K562 (cell line): ENCODE measurements around the gene HIRIP3. TPM values are rescaled to one million over a fixed set of nuclear protein-coding genes. Genes with fewer than 3 reads are reported as not detected.
A peak's percentile ranks its signal among the peaks of the same experiment; 100 is the strongest.

Source experiments
- AFF4 ChIP-seq: sonication (generic); formaldehyde crosslinking; IDR thresholded peaks from 2 replicates; pipeline ENCODE4 v1.8.0; 2023; ENCODE audit warnings: mild to moderate bottlenecking, missing genetic modification reagents
- ARID3B ChIP-seq: fragments of 250-450 bp; sonication (Bioruptor Pico); IDR thresholded peaks from 2 replicates; pipeline ENCODE4 v1.4.0; 2020; ENCODE audit warnings: borderline replicate concordance
- BDP1 ChIP-seq: IDR thresholded peaks from 3 replicates; pipeline ENCODE4 v1.6.1; 2011; ENCODE audit not compliant: insufficient read length, insufficient read depth
- CXXC5 ChIP-seq: fragments of 250-450 bp; sonication (Bioruptor Pico); IDR thresholded peaks from 2 replicates; pipeline ENCODE4 v1.8.0; 2022; ENCODE audit warnings: inconsistent platforms, mild to moderate bottlenecking, moderate library complexity
- EHMT2 ChIP-seq: fragments of 450-650 bp; IDR thresholded peaks from 2 replicates; pipeline ENCODE4 v1.6.1; 2018; ENCODE audit warnings: antibody characterized with exemption
- ETS2 ChIP-seq: IDR thresholded peaks from 2 replicates; pipeline ENCODE4 v1.6.1; 2016; ENCODE audit warnings: borderline replicate concordance, missing genetic modification characterization, mild to moderate bottlenecking, moderate library complexity, missing compliant biosample characterization; ENCODE audit not compliant: poor library complexity, severe bottlenecking
- GABPA ChIP-seq: fragments of 200-800 bp; sonication (Bioruptor generic); conservative IDR thresholded peaks from 2 replicates; pipeline ENCODE4 v1.6.1; 2016; ENCODE audit warnings: low read depth, missing genetic modification characterization, missing compliant biosample characterization
- ID3 ChIP-seq, 2 experiments: fragments of 250-450 bp in 1 of 2; fragments of 450-650 bp in 1 of 2; sonication (Bioruptor Pico) in 1 of 2; IDR thresholded peaks; 2 replicates each; pipeline versions ENCODE4 v1.6.1 to v1.8.0; 2016 to 2021; ENCODE audit warnings: mild to moderate bottlenecking in 2 of 2, moderate library complexity in 2 of 2, missing compliant biosample characterization in 1 of 2, missing genetic modification characterization in 1 of 2
- MAZ ChIP-seq, 2 experiments: fragments of 450-650 bp in 1 of 2; sonication (generic) in 1 of 2; formaldehyde crosslinking; IDR thresholded peaks in 1 of 2; conservative IDR thresholded peaks in 1 of 2; 2 replicates each; pipeline versions ENCODE4 v1.4.0 to v1.5.0; 2020; ENCODE audit warnings: mild to moderate bottlenecking in 1 of 2, missing genetic modification reagents in 1 of 2
- NELFE ChIP-seq: IDR thresholded peaks from 2 replicates; pipeline ENCODE4 v1.6.1; 2011; ENCODE audit warnings: mild to moderate bottlenecking; ENCODE audit not compliant: insufficient read depth, insufficient read length
- PATZ1 ChIP-seq: fragments of 250-450 bp; sonication (Bioruptor Pico); IDR thresholded peaks from 2 replicates; pipeline ENCODE4 v1.5.0; 2020; ENCODE audit warnings: mild to moderate bottlenecking, borderline replicate concordance
- PKNOX1 ChIP-seq: fragments of 450-650 bp; IDR thresholded peaks from 2 replicates; pipeline ENCODE4 v1.6.1; 2016
- SP1 ChIP-seq: sonication (generic); formaldehyde crosslinking; IDR thresholded peaks from 2 replicates; pipeline ENCODE4 v1.8.1; 2022; ENCODE audit warnings: mild to moderate bottlenecking, missing genetic modification reagents
- STAG1 ChIP-seq: sonication (generic); formaldehyde crosslinking; IDR thresholded peaks from 2 replicates; pipeline ENCODE4 v1.5.0; 2020; ENCODE audit warnings: missing genetic modification reagents, borderline replicate concordance
- THAP7 ChIP-seq: fragments of 250-450 bp; sonication (Bioruptor Pico); IDR thresholded peaks from 2 replicates; pipeline ENCODE4 v1.5.0; 2021
- ZFX ChIP-seq: sonication (generic); formaldehyde crosslinking; IDR thresholded peaks from 2 replicates; pipeline ENCODE4 v1.8.0; 2022; ENCODE audit warnings: mild to moderate bottlenecking, missing genetic modification reagents, moderate library complexity
- polyA plus RNA-seq, 8 experiments: library from polyadenylated mRNA; depleted of rRNA in 4 of 8; stranded (reverse) in 5 of 8; unstranded in 3 of 8; fragments of >200 nt; fragmentation: Nextera tagmentation in 2 of 8; fragmentation: Illumina TruSeq in 1 of 8; extraction: Ambion mirVana in 2 of 8; extraction: Trizol in 1 of 8; gene quantifications; 2 replicates each; pipeline versions ENCODE4 v1.2.1 to v1.2.3, GENCODE V29; 2011 to 2014; ENCODE audit warnings: inconsistent platforms in 1 of 8, missing spikeins in 1 of 8
- total RNA-seq, 7 experiments: library from RNA; depleted of rRNA in 6 of 7; stranded (reverse); fragments of >200 nt in 6 of 7; fragmentation: Illumina TruSeq in 2 of 7; extraction: Trizol in 2 of 7; gene quantifications; 2 replicates each; pipeline versions ENCODE4 v1.2.1 to v1.2.3, GENCODE V29; 2011 to 2021; ENCODE audit warnings: low replicate concordance in 1 of 7

Gene HIRIP3
- total and polyA plus RNA-seq, 9 of the 15 experiments (the other 6 are each of a cell fraction or from before 2014, with no cell fraction given), result 3.3 to 38.2 (median 18.2) TPM

- TF ChIP-seq ETS2 (tag), result no peak
- no peak for TF ChIP-seq EHMT2
- no peak; the same call in 1 of the 2 replicates for TF ChIP-seq CXXC5 (CRISPR knock-in tag)
- no peak; a peak in 1 of 4 replicates for TF ChIP-seq MAZ (CRISPR knock-in tag; conservative IDR thresholded peaks at IDR 0.05 in 1 of 2, IDR thresholded peaks at IDR 0.05 in 1 of 2)
- TF ChIP-seq STAG1 (CRISPR knock-in tag), result no peak
- no peak for TF ChIP-seq PATZ1 (CRISPR knock-in tag)
- no peak for TF ChIP-seq ID3 (CRISPR knock-in tag; IDR thresholded peaks at IDR 0.05)
- TF ChIP-seq ID3 (tag; IDR thresholded peaks at IDR 0.05), result 0 out of 2 replicates have a peak, but pooled peaks have one; percentile 18
- TF ChIP-seq BDP1, result no peak
- no peak for TF ChIP-seq SP1 (CRISPR knock-in tag)
- peak; percentile 88 for TF ChIP-seq PKNOX1
- TF ChIP-seq NELFE, result no peak
- no peak for TF ChIP-seq THAP7
- no peak for TF ChIP-seq GABPA (tag)
- TF ChIP-seq AFF4 (CRISPR knock-in tag), result no peak
- TF ChIP-seq ARID3B (CRISPR knock-in tag), result no peak
- no peak for TF ChIP-seq ZFX (CRISPR knock-in tag)
Measured at GRCh38 chr16:29995324-29995910, at the start of gene HIRIP3 (continued).
